Vagina (tissue), 2 donors: ENCODE results near the gene SIVA1. TPM values are rescaled to one million over a fixed set of nuclear protein-coding genes. Genes with fewer than 3 reads are reported as not detected.
A peak's percentile ranks its signal among the peaks of the same experiment; 100 is the strongest.

ENCODE experiments used
- DNase-seq, 2 donors: peaks; one replicate each; pipeline ENCODE4 v3.0.0-alpha.2; 2017; ENCODE audit errors: extremely low spot score in 2 of 2
- H3K27ac ChIP-seq: fragments of 200-600 bp; sonication (generic); one replicate; pipeline ENCODE4 v1.5.1; 2019
- H3K27me3 ChIP-seq: fragments of 200-600 bp; sonication (generic); one replicate; pipeline ENCODE4 v1.5.1; 2019
- H3K36me3 ChIP-seq, 2 donors: fragments of 200-600 bp; sonication (generic); one replicate each; pipeline ENCODE4 v1.5.1; 2017 to 2019
- H3K4me1 ChIP-seq: fragments of 200-600 bp; sonication (generic); one replicate; pipeline ENCODE4 v1.5.1; 2019
- H3K4me3 ChIP-seq, 2 donors: fragments of 200-600 bp; sonication (generic); 1 replicate in 1 of 2; 2 replicates in 1 of 2; pipeline ENCODE4 v1.5.1; 2016 to 2019
- H3K9me3 ChIP-seq: fragments of 200-600 bp; sonication (generic); one replicate; pipeline ENCODE4 v1.5.1; 2019
- POLR2A ChIP-seq, 2 donors: fragments of 450-650 bp; IDR thresholded peaks; one replicate each; pipeline ENCODE4 v1.6.1; 2017; ENCODE audit warnings: antibody characterized with exemption in 2 of 2, mild to moderate bottlenecking in 2 of 2, moderate library complexity in 2 of 2
- POLR2AphosphoS5 ChIP-seq, 2 donors: sonication (generic); formaldehyde crosslinking; IDR thresholded peaks; one replicate each; pipeline ENCODE4 v1.9.0; 2017; ENCODE audit warnings: antibody characterized with exemption in 2 of 2, mild to moderate bottlenecking in 2 of 2, low read depth in 1 of 2; ENCODE audit not compliant: insufficient read depth in 1 of 2
- intact Hi-C: fragments of 100-400 bp; cut with DNase I; formaldehyde crosslinking; loops from one replicate; pipeline ENCODE4 v1.15.1; 2023
- total RNA-seq: library from RNA; depleted of rRNA; stranded (reverse); fragments of >200 nt; gene quantifications from one replicate; pipeline ENCODE4 v1.2.3, GENCODE V29; 2016
- TF ChIP-seq, protein P1 (sequence below), 3 experiments: fragments of 450-650 bp in 2 of 3; fragments of 200-600 bp in 1 of 3; sonication (generic) in 1 of 3; IDR thresholded peaks; one replicate each; pipeline ENCODE4 v1.5.1; 2017 to 2019; ENCODE audit warnings: antibody characterized with exemption in 3 of 3, mild to moderate bottlenecking in 2 of 3, moderate library complexity in 2 of 3

SIVA1 gene
- total RNA-seq, 1 donor from 2014 or later: 284 TPM

DNA sequence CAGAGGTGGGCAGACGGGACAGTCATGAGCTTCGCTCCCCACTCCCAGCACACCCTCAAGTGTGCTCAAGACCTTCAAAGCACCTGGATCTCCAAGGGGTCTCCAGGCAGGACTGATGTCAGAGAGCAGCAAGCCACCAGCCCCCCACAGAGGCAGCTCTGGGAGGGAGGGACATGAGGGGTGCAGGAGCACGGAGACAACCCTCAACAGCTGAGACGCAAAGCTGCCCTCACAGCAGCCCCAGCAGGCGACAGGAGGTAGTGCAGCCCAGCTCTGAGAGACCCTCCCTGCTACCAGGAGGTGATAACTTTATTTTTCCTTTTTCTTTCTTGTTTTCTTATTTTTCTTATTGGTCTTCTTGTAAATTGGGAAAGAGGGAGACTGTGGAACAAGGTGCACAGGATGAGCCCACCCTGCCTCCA is 17.9 kb downstream of the SIVA1 start:
- TF ChIP-seq POLR2AphosphoS5 (IDR thresholded peaks at IDR 0.05; ENCODE audit: insufficient read depth in 1 of 2, low read depth in 1 of 2) (no peak), POLR2A (IDR thresholded peaks at IDR 0.05) (no peak)
- TF ChIP-seq, protein P1, sequence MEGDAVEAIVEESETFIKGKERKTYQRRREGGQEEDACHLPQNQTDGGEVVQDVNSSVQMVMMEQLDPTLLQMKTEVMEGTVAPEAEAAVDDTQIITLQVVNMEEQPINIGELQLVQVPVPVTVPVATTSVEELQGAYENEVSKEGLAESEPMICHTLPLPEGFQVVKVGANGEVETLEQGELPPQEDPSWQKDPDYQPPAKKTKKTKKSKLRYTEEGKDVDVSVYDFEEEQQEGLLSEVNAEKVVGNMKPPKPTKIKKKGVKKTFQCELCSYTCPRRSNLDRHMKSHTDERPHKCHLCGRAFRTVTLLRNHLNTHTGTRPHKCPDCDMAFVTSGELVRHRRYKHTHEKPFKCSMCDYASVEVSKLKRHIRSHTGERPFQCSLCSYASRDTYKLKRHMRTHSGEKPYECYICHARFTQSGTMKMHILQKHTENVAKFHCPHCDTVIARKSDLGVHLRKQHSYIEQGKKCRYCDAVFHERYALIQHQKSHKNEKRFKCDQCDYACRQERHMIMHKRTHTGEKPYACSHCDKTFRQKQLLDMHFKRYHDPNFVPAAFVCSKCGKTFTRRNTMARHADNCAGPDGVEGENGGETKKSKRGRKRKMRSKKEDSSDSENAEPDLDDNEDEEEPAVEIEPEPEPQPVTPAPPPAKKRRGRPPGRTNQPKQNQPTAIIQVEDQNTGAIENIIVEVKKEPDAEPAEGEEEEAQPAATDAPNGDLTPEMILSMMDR (IDR thresholded peaks at IDR 0.05): no peak
- Histone ChIP-seq H3K27me3 (no peaks in the 10 kb centered on the region), H3K36me3 (peaks cover 0 to 18% of the 10 kb centered on the region in 2 donors), H3K9me3 (no peaks in the 10 kb centered on the region), H3K4me3 (no peak overlapping the region), H3K4me1 (peaks cover 23% of the 10 kb centered on the region), H3K27ac (no peak overlapping the region)
- DNase-seq: no peak
- intact Hi-C loops: no loop called here

DNA sequence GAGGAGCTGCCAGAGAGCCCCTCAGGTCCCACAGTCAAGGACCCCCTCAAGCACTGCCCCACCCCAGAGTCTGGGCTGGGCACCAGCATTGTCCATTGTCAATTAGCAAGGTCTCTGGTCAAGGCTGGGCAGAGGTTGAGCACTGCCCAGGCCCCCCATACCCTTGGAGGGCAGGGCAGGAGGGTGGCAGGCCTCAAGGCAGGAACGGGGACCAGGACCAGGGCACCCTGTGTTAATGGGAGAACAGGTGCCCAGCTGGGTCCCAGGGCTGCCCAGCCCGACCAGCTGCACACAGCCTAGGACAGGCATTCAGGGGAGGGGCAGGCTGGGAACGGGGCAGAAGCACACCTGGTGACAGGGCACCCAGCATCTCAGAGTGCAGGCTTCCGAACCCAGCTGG is 18.4 kb downstream of the SIVA1 start:
- H3K9me3 ChIP-seq: no peaks in the 10 kb centered on the region
- peaks cover 0 to 18% of the 10 kb centered on the region in 2 donors for H3K36me3 ChIP-seq
- TF ChIP-seq POLR2A (IDR thresholded peaks at IDR 0.05) (no peak), POLR2AphosphoS5 (IDR thresholded peaks at IDR 0.05; ENCODE audit: insufficient read depth in 1 of 2, low read depth in 1 of 2) (no peak)
- TF ChIP-seq, protein P1 (IDR thresholded peaks at IDR 0.05): no peak
- peaks cover 23% of the 10 kb centered on the region for H3K4me1 ChIP-seq
- no peak for DNase-seq
- intact Hi-C loops: no loop called here
- no peak overlapping the region for H3K4me3 ChIP-seq
- H3K27me3 ChIP-seq: no peaks in the 10 kb centered on the region
- no peak overlapping the region for H3K27ac ChIP-seq

DNA sequence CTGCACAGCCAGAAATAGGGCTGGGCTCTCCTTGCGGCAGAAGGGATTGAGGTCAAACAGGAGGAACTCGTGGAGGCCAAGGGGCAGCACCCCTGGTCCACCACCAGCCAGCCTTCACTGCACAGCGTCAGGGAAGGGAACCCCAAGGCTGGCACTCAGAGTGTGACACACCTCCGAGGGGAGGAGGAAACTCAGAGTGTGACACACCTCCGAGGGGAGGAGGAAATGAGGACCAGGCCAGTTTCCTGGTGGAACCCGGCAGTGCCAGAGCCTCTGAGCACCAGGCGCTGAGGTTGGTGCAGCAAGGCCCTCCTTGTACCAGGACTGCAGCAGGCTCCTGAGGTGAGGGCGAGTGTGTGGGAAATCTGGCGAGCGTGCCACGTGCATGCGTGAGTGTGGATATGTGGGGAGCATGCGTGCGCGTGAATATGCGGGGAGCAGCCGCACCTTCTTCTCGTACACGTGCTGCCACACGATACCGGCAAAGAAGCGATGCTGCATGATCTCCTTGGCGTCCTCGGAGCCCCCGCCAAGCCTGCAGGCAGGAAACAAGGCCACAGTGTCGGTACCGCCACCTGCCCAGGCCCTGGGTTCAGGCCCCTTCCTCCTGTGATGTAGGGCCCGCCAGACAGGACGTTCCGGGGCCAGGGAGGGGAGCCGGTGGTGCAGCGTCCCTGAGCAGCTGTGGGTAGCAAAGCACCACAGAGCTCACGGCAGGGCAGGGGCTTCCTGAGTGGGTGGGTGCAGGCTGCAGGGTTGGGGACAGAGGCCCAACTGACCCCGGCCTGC is 19.2 kb downstream of the SIVA1 start:
- intact Hi-C loops: no loop called here
- no peaks in the 10 kb centered on the region for H3K9me3 ChIP-seq
- DNase-seq: no peak
- peaks cover 0 to 18% of the 10 kb centered on the region in 2 donors for H3K36me3 ChIP-seq
- TF ChIP-seq, protein P1 (IDR thresholded peaks at IDR 0.05): no peak
- TF ChIP-seq POLR2A (IDR thresholded peaks at IDR 0.05) (no peak), POLR2AphosphoS5 (IDR thresholded peaks at IDR 0.05; ENCODE audit: insufficient read depth in 1 of 2, low read depth in 1 of 2) (peak in 1 of 2 donors; percentile 12)
- no peak overlapping the region for H3K27ac ChIP-seq
- no peaks in the 10 kb centered on the region for H3K27me3 ChIP-seq
- no peak overlapping the region for H3K4me3 ChIP-seq
- H3K4me1 ChIP-seq: peaks cover 23% of the 10 kb centered on the region

DNA sequence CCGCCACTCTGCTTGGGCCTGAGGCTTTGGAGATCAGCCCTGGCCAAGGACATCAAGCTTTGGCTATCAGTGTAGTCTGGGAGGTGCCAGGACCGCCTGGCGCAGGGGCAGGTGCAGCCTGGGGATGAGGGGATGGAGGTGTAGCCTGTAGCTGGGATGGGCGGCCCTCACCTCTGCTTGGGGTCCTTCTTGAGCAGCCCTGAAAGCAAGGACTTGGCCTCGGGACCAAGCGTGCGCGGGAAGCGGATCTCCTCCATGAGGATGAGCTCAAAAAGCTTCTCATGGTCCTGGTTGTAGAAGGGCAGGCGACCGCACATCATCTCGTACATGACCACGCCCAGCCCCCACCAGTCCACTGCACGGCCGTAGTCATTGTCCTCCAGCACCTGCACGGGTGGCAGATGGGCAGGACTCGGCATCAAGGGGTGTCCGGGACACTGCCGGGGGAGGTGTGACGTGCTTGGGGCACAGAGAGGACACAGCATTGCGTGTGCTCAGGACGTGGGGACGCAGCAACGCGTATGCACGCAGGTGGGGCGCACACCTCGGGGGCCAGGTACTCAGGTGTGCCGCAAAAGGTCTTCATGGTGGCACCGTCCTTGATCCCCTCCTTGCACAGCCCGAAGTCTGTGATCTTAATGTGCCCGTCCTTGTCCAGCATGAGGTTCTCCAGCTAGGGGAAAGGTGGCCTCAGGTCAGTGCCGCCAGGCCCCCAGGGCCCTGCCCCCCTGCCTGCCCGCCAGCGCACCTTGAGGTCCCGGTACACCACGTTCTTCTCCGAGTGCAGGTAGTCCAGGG is 20.0 kb downstream of the SIVA1 start:
- intact Hi-C loops: no loop called here
- no peak for DNase-seq
- no peaks in the 10 kb centered on the region for H3K9me3 ChIP-seq
- no peaks in the 10 kb centered on the region for H3K27me3 ChIP-seq
- no peak overlapping the region for H3K4me3 ChIP-seq
- TF ChIP-seq POLR2AphosphoS5 (IDR thresholded peaks at IDR 0.05; ENCODE audit: insufficient read depth in 1 of 2, low read depth in 1 of 2) (no peak), POLR2A (IDR thresholded peaks at IDR 0.05) (no peak)
- TF ChIP-seq, protein P1 (IDR thresholded peaks at IDR 0.05): no peak
- H3K36me3 ChIP-seq: peaks cover 0 to 18% of the 10 kb centered on the region in 2 donors
- H3K4me1 ChIP-seq: peaks cover 23% of the 10 kb centered on the region
- no peak overlapping the region for H3K27ac ChIP-seq
